Fibroblast of pulmonary artery (primary cell): ENCODE data around the gene GTPBP6.
"Not testable (repeated sequence)": the region's sequence is repeated elsewhere in the genome, so short reads cannot be mapped to it uniquely, and the experiment has no call there.

ENCODE experiments used
- DNase-seq: peaks from one replicate; pipeline ENCODE4 v3.0.0-alpha.2; 2010; ENCODE audit warnings: low read depth
- H3K4me3 ChIP-seq: replicated peaks from 2 replicates; pipeline ENCODE4 v1.5.1; 2011; ENCODE audit warnings: low read depth, mild to moderate bottlenecking, control low read depth, low read length, moderate library complexity
- TF ChIP-seq, protein P1 (sequence below): IDR thresholded peaks from 2 replicates; pipeline ENCODE4 v1.5.1; 2011; ENCODE audit warnings: mild to moderate bottlenecking, control low read depth, low read length, inconsistent platforms; ENCODE audit errors: missing control alignments

Gene GTPBP6

DNA sequence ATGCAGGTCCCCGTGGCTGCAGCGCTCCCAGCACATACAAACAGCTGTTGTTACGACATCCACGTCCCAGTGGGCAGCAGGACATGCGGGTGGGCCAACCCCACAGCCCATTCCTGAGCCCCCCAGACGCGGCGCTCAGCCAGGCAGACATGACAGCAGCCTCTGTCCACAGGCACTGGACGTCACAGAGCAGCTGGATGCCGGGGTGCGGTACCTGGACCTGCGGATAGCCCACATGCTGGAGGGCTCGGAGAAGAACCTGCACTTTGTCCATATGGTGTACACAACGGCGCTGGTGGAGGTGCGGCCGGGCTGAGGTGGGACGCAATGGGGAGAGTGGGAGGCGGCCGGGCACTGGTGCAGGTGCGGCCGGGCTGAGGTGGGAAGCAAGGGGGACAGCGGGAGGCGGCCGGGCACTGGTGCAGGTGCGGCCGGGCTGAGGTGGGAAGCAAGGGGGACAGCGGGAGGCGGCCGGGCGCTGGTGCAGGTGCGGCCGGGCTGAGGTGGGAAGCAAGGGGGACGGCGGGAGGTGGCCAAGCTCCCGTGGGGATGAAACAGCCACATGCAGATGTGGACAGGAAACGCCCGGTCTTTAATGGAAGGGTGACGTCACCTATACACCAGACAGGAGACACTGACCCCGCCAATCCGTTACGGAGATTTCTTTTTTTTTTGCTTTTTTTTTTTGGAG, 28.0 kb downstream of the GTPBP6 start:
- H3K4me3 ChIP-seq = no peak overlapping the region
- no peak for DNase-seq
- TF ChIP-seq, protein P1, sequence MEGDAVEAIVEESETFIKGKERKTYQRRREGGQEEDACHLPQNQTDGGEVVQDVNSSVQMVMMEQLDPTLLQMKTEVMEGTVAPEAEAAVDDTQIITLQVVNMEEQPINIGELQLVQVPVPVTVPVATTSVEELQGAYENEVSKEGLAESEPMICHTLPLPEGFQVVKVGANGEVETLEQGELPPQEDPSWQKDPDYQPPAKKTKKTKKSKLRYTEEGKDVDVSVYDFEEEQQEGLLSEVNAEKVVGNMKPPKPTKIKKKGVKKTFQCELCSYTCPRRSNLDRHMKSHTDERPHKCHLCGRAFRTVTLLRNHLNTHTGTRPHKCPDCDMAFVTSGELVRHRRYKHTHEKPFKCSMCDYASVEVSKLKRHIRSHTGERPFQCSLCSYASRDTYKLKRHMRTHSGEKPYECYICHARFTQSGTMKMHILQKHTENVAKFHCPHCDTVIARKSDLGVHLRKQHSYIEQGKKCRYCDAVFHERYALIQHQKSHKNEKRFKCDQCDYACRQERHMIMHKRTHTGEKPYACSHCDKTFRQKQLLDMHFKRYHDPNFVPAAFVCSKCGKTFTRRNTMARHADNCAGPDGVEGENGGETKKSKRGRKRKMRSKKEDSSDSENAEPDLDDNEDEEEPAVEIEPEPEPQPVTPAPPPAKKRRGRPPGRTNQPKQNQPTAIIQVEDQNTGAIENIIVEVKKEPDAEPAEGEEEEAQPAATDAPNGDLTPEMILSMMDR = no peak

DNA sequence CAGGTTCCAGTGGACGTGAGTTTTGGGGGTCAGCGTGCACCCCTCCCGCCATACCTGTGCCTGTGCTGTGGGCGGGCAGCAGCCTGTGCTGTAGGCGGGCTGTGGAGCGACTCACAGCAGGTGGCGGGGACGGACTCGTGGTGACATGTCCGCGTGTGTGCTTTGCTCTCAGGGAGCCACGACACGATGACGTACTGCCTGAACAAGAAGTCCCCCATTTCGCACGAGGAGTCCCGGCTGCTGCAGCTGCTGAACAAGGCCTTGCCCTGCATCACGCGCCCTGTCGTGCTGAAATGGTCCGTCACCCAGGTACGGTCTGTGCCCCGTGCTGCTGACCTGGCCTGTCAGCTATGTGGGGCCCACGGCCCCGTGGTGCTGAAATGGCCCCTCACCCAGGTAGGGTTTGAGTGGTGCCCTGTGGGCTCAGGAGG, 30.0 kb downstream of the GTPBP6 start:
- TF ChIP-seq, protein P1 = no peak
- DNase-seq = no peak
- H3K4me3 ChIP-seq = no peak overlapping the region

- H3K4me3 ChIP-seq = no peak overlapping the region
- TF ChIP-seq, protein P1 = no peak
- no peak for DNase-seq
Observed at GRCh38 chrX:287670-288069, 30.9 kb downstream of the GTPBP6 start.

DNA sequence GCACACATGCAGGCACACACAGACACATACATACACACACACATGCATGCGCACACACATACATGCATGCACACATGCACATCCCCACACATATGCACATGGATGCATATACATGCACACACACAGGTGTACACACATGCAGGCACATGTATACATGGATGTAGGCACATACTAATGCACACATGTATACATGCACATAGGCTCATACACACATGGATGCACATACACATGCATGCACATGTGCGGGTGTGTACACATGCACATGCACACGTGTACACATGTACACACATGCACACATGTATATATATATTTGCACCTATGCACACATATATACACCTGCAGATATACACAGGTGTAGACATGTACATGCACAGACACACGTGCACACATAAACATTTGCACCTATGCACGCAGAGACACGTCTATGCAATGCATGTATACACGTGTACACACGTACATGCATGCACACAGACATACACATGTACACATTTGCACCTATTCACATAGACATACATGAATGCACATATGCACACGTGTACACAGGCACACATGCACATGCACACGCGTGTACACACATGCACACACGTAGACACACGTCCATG, 33.4 kb downstream of the GTPBP6 start:
- H3K4me3 ChIP-seq = no peak overlapping the region
- no peak for DNase-seq
- TF ChIP-seq, protein P1 = no peak

- H3K4me3 ChIP-seq = peak overlapping the region; percentile 69
- TF ChIP-seq, protein P1 = no peak
- DNase-seq = peak; percentile 87
Observed at GRCh38 chrX:283115-283845, 35.3 kb downstream of the GTPBP6 start.

- DNase-seq = not testable (repeated sequence)
- peak overlapping the region; percentile 56 for H3K4me3 ChIP-seq
Observed at GRCh38 chrX:282000-282681, 36.5 kb downstream of the GTPBP6 start.
